Psoas muscle (tissue), 8 donors: Measurements from ENCODE around the gene HSPG2. TPM values are rescaled to one million over a fixed set of nuclear protein-coding genes. Genes with fewer than 3 reads are reported as not detected.
"Not testable (repeated sequence)": the region's sequence is repeated elsewhere in the genome, so short reads cannot be mapped to it uniquely, and the experiment has no call there.

Source experiments
- ATAC-seq, 4 donors: fragments of 200-7000 bp; cut with Tn5 transposase; one replicate each; pipeline ENCODE4 v1.9.1; 2020; ENCODE audit warnings: moderate library complexity in 3 of 4, mild to moderate bottlenecking in 2 of 4
- DNase-seq, 2 donors: peaks; one replicate each; pipeline ENCODE4 v3.0.0-alpha.2; 2020
- H3K27ac ChIP-seq: fragments of 200-600 bp; one replicate; pipeline ENCODE4 v1.8.0; 2022
- H3K27me3 ChIP-seq, 3 donors: fragments of 200-600 bp in 1 of 3; one replicate each; pipeline versions ENCODE4 v1.6.1 to v1.8.0; 2013 to 2022; ENCODE audit warnings: low read length in 2 of 3, mild to moderate bottlenecking in 2 of 3, moderate library complexity in 1 of 3; ENCODE audit not compliant: insufficient read depth in 3 of 3
- H3K36me3 ChIP-seq, 2 donors: fragments of 200-600 bp in 1 of 2; one replicate each; pipeline versions ENCODE4 v1.6.1 to v1.8.0; 2013 to 2022; ENCODE audit warnings: low read depth in 1 of 2, mild to moderate bottlenecking in 1 of 2, moderate library complexity in 1 of 2; ENCODE audit not compliant: insufficient read depth in 1 of 2
- H3K4me1 ChIP-seq: fragments of 200-600 bp; one replicate; pipeline ENCODE4 v1.8.0; 2022
- H3K4me3 ChIP-seq: fragments of 200-600 bp; one replicate; pipeline ENCODE4 v1.8.0; 2022; ENCODE audit warnings: mild to moderate bottlenecking
- H3K9me3 ChIP-seq: fragments of 200-600 bp; one replicate; pipeline ENCODE4 v1.8.0; 2022
- WGBS, 3 donors: extraction: QIAGEN DNeasy Blood & Tissue Kit; methylation state at CpG; one replicate each; pipeline versions ENCODE4 v1.1.6 to v1.1.7; 2013; 5-methylcytosine and 5-hydroxymethylcytosine counted together
- intact Hi-C, 2 donors: fragments of 100-400 bp; cut with DNase I; formaldehyde crosslinking; loops; one replicate each; pipeline versions ENCODE4 v1.11.0 to v1.14.2; 2022
- polyA plus RNA-seq, 3 donors: library from polyadenylated mRNA; stranded (reverse); fragments of 200-250 nt; gene quantifications; one replicate each; pipeline ENCODE4 v1.2.3, GENCODE V29; 2013
- total RNA-seq, 4 donors: library from RNA; stranded (reverse); fragmentation: NEBNext Ultra II Directional in 2 of 4; extraction: Animal tissue kit (Norgen Biotek cat#: 25700) in 2 of 4; gene quantifications; one replicate each; pipeline versions ENCODE4 v1.2.1 to v1.2.4, GENCODE V29; 2021 to 2023
- TF ChIP-seq, protein P1 (sequence below): fragments of 200-600 bp; IDR thresholded peaks from one replicate; pipeline ENCODE4 v1.8.0; 2022; ENCODE audit warnings: antibody characterized with exemption
- donor health status: healthy with polysubstance abuse.
- donor health status: DM: no; HTN: no; CAD: no; lungs with moderate emphysema.
- donor health status: Bipolar disorder and iron deficiency.
- donor health status: healthy.
- donor health status: DM: yes; HTN: yes; CAD: no.
- donor health status: DM: no; HTN: no; CAD: no.
- donor health status: DM: no; HTN: no; CAD: no.
- donor health status: DM: yes; HTN: yes; CAD: no.

HSPG2 gene
- total and polyA plus RNA-seq, 7 donors: 24.5 to 168 (median 102) TPM

DNA sequence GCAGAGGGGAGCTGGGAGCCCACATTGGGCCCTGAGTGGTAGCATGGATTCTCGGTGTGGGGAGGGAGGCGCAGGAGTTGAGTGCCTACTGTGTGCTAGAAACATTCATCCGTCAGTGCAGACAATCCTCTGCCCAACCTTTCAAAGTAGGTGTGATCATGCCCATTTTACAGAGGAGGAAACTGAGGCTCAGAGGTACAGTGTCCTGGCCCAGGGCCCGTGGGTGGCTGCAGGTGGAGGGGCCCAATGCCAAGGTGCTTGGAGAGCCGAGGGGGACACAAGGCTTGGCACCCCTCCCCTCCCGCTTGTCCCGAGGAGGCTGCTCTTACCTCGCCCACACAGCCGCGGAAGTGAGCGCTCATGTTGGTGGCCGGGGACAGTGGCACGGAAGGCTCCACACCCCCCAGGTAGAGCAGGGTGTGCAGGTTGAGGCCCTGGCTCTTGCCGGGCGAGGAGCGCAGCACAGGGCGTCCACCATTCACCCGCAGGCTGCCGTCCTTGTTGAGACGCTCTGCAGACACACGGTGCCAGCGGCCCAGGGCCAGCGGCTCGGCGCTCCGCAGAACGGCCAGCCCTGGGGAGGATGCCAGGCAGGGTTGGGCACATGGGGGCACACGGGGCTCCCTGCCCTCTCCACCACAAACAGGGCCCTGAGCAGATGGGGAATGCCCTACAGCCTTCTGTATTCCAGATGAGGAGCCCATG, 108.5 kb downstream of the HSPG2 start:
- H3K9me3 ChIP-seq: no peaks in the 10 kb centered on the region
- H3K27me3 ChIP-seq: no peaks in the 10 kb centered on the region
- no peak overlapping the region for H3K27ac ChIP-seq
- no peak overlapping the region for H3K4me3 ChIP-seq
- DNase-seq (peak in 1 of 2 donors; percentile 42), ATAC-seq (no peak)
- intact Hi-C loops: no loop called here
- WGBS, 3 donors: 85 to 89% (median 85%) methylated on average over 28 of the region's 28 CpGs
- TF ChIP-seq, protein P1, sequence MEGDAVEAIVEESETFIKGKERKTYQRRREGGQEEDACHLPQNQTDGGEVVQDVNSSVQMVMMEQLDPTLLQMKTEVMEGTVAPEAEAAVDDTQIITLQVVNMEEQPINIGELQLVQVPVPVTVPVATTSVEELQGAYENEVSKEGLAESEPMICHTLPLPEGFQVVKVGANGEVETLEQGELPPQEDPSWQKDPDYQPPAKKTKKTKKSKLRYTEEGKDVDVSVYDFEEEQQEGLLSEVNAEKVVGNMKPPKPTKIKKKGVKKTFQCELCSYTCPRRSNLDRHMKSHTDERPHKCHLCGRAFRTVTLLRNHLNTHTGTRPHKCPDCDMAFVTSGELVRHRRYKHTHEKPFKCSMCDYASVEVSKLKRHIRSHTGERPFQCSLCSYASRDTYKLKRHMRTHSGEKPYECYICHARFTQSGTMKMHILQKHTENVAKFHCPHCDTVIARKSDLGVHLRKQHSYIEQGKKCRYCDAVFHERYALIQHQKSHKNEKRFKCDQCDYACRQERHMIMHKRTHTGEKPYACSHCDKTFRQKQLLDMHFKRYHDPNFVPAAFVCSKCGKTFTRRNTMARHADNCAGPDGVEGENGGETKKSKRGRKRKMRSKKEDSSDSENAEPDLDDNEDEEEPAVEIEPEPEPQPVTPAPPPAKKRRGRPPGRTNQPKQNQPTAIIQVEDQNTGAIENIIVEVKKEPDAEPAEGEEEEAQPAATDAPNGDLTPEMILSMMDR: no peak
- H3K36me3 ChIP-seq: peaks cover 18 to 99% of the 10 kb centered on the region in 2 donors
- no peaks in the 10 kb centered on the region for H3K4me1 ChIP-seq

DNA sequence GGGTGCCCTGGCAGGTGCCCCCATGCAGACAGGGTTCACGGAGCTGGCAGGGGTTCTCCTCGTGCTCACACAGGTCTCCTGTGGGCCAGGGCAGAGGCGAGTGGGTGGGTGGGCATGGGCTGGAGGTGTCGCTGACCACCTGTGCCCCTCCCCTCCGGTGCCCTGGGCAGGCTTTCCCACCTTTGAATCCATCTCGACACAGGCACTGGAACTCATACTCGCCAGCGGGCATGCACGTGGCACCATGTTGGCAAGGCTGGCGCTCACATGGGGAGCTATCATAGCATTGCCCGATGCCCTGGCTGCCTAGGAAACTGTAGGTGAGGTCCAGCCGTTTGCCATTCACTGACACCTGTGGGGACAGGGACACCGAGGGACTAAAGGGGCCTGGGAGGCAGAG, 109.0 kb downstream of the HSPG2 start:
- intact Hi-C loops: no loop called here
- TF ChIP-seq, protein P1: no peak
- WGBS, 3 donors: 86 to 94% (median 89%) methylated on average over 13 of the region's 13 CpGs

DNA sequence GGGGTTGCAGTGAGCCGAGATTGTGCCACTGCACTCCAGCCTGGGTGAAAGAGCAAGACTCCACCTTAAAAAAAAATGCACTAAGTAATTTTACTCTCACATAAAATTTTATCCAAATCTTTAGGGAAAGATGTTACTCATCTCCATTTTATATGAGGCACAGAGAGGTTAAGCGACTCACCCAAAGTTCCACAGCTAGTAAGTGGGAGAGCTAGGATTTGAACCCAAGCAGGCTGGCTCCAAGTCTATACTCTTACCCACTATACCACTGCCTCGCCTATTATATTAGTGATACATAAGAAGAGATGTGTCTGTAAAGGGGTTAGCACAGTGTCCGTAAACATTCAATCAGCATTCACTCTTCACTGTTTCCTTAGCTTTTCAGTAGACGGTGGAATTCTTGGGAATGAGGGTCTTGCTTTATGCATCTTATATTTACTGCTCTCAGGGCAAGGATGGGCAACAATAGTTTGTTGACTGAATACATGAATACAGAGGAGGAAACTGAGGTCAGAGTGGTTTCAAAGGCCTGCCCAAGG, 109.9 kb downstream of the HSPG2 start:
- TF ChIP-seq, protein P1: no peak
- WGBS, 3 donors: 92 to 97% (median 94%) methylated on average over 5 of the region's 5 CpGs
- no peaks in the 10 kb centered on the region for H3K4me1 ChIP-seq
- no peak for ATAC-seq
- H3K27me3 ChIP-seq: no peaks in the 10 kb centered on the region
- DNase-seq: no peak
- peaks cover 20 to 96% of the 10 kb centered on the region in 2 donors for H3K36me3 ChIP-seq
- H3K27ac ChIP-seq: no peak overlapping the region
- H3K9me3 ChIP-seq: no peaks in the 10 kb centered on the region
- intact Hi-C loops: no loop called here
- H3K4me3 ChIP-seq: no peak overlapping the region

More for the DNA sequence above, 109.0 kb downstream of the HSPG2 start:
- Histone ChIP-seq H3K36me3 (peaks cover 20 to 99% of the 10 kb centered on the region in 2 donors), H3K27me3 (no peaks in the 10 kb centered on the region), H3K4me1 (no peaks in the 10 kb centered on the region), H3K4me3 (no peak overlapping the region), H3K27ac (no peak overlapping the region), H3K9me3 (no peaks in the 10 kb centered on the region)
- ATAC-seq (no peak), DNase-seq (peak in 1 of 2 donors; percentile 42)

DNA sequence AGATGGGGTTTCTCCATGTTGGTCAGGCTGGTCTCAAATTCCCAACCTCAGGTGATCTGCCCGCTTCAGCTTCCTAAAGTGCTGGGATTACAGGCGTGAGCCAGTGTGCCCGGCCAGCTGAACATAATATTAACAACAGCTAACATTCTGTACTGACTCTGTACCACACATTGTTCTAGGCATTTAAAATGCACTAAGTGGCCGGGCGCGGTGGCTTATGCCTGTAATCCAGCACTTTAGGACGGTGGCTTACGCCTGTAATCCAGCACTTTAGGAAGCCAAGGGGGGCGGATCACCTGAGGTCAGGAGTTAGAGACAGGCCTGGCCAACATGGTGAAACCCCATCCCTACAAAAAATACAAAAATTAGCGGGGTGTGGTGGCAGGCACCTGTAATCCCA, 110.4 kb downstream of the HSPG2 start:
- ATAC-seq, H3K4me3 ChIP-seq, H3K4me1 ChIP-seq, H3K27me3 ChIP-seq, intact Hi-C loops, H3K9me3 ChIP-seq, H3K27ac ChIP-seq: not testable (repeated sequence)
- H3K36me3 ChIP-seq: peaks cover 20 to 95% of the 10 kb centered on the region in 2 donors
- peak in 1 of 2 donors; percentile 30 for DNase-seq
- WGBS, 3 donors: 90 to 91% (median 90%) methylated on average over 10 of the region's 10 CpGs

DNA sequence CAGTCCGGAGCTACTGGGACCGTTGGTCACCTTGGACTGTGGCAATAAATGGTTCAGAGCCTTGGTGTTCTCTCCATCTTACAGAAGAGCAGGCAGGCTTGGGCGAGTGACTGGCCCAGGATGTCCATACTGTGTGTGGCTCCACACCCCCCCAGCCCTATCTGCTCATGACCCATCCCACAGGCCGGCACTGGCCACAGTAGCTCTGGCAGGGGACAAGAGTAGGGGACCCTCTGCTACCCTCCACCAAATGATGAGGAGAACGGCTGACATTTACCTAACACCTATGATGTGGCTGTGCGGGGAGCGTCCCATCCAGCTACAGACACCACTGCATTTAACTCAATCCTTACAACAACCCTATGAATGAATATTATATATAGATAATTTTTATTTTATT, 111.7 kb downstream of the HSPG2 start:
- Histone ChIP-seq H3K4me3 (no peak overlapping the region), H3K27me3 (no peaks in the 10 kb centered on the region), H3K36me3 (peaks cover 20 to 87% of the 10 kb centered on the region in 2 donors), H3K27ac (no peak overlapping the region), H3K4me1 (no peaks in the 10 kb centered on the region), H3K9me3 (no peaks in the 10 kb centered on the region)
- intact Hi-C loops: no loop called here
- DNase-seq (peak in 1 of 2 donors; percentile 28), ATAC-seq (no peak)
- 88 to 94% (median 92%) methylated on average over 7 of the region's 7 CpGs for WGBS, 3 donors
- TF ChIP-seq, protein P1: no peak
